A549 (cell line): ENCODE data around the gene RNGTT.

ENCODE experiments used
- CBX2 ChIP-seq: fragments of 200-600 bp; sonication (generic); IDR thresholded peaks from 2 replicates; pipeline ENCODE4 v1.6.1; 2016; ENCODE audit warnings: low read depth, mild to moderate bottlenecking, borderline replicate concordance
- CHD2 ChIP-seq: fragments of 150-350 bp; IDR thresholded peaks from 2 replicates; pipeline ENCODE4 v1.6.1; 2014; ENCODE audit warnings: low read length; ENCODE audit not compliant: partially characterized antibody
- CHD4 ChIP-seq: fragments of 200-600 bp; sonication (generic); IDR thresholded peaks from 2 replicates; pipeline ENCODE4 v1.6.1; 2016; ENCODE audit warnings: antibody characterized with exemption, mild to moderate bottlenecking, borderline replicate concordance
- CTCF ChIP-seq: fragments of >200 bp; sonication (Bioruptor Twin); formaldehyde crosslinking; IDR thresholded peaks from 3 replicates; pipeline ENCODE4 v1.5.1; 2016
- KDM1A ChIP-seq: fragments of 200-600 bp; sonication (generic); IDR thresholded peaks from 2 replicates; pipeline ENCODE4 v1.6.1; 2016; ENCODE audit warnings: low read depth, mild to moderate bottlenecking
- NPAS2 ChIP-seq: fragments of 250-450 bp; sonication (Bioruptor Pico); IDR thresholded peaks from 2 replicates; pipeline ENCODE4 v1.8.0; 2022; ENCODE audit warnings: mild to moderate bottlenecking, moderate library complexity, borderline replicate concordance
- POLR2A ChIP-seq: IDR thresholded peaks from 2 replicates; pipeline ENCODE4 v1.6.1; 2012; ENCODE audit warnings: mild to moderate bottlenecking, low read length
- RAD21 ChIP-seq, 2 experiments: fragments of >200 bp in 1 of 2; sonication (Bioruptor Twin) in 1 of 2; formaldehyde crosslinking in 1 of 2; IDR thresholded peaks in 1 of 2; conservative IDR thresholded peaks in 1 of 2; 2 replicates in 1 of 2; 3 replicates in 1 of 2; pipeline ENCODE4 v1.6.1; 2012 to 2018; ENCODE audit warnings: inconsistent platforms in 1 of 2
- RCOR1 ChIP-seq: fragments of 150-350 bp; IDR thresholded peaks from 2 replicates; pipeline ENCODE4 v1.6.1; 2014; ENCODE audit warnings: antibody characterized with exemption, low read length, low read depth
- REST ChIP-seq: fragments of 200-600 bp; sonication (generic); IDR thresholded peaks from 2 replicates; pipeline ENCODE4 v1.6.1; 2016; ENCODE audit warnings: antibody characterized with exemption, mild to moderate bottlenecking, moderate library complexity
- ZC3H11A ChIP-seq: fragments of 450-650 bp; IDR thresholded peaks from 2 replicates; pipeline ENCODE4 v1.6.1; 2014; ENCODE audit warnings: antibody characterized with exemption, mild to moderate bottlenecking
- ZFP36 ChIP-seq: fragments of 450-650 bp; IDR thresholded peaks from 2 replicates; pipeline ENCODE4 v1.6.1; 2014; ENCODE audit warnings: borderline replicate concordance; ENCODE audit not compliant: partially characterized antibody
- TF ChIP-seq, protein P1 (sequence below): fragments of 250-450 bp; sonication (Bioruptor Pico); IDR thresholded peaks from 2 replicates; pipeline ENCODE4 v1.5.0; 2021; ENCODE audit warnings: mild to moderate bottlenecking, moderate library complexity, borderline replicate concordance

- TF ChIP-seq NPAS2 (CRISPR knock-in tag) (no peak), CTCF (no peak), RAD21 (conservative IDR thresholded peaks at IDR 0.05 in 1 of 2, IDR thresholded peaks at IDR 0.05 in 1 of 2) (no peak), POLR2A (no peak), CBX2 (no peak), REST (no peak), RCOR1 (no peak), CHD4 (no peak), KDM1A (no peak), CHD2 (no peak), ZC3H11A (no peak), ZFP36 (no peak)
- TF ChIP-seq, protein P1, sequence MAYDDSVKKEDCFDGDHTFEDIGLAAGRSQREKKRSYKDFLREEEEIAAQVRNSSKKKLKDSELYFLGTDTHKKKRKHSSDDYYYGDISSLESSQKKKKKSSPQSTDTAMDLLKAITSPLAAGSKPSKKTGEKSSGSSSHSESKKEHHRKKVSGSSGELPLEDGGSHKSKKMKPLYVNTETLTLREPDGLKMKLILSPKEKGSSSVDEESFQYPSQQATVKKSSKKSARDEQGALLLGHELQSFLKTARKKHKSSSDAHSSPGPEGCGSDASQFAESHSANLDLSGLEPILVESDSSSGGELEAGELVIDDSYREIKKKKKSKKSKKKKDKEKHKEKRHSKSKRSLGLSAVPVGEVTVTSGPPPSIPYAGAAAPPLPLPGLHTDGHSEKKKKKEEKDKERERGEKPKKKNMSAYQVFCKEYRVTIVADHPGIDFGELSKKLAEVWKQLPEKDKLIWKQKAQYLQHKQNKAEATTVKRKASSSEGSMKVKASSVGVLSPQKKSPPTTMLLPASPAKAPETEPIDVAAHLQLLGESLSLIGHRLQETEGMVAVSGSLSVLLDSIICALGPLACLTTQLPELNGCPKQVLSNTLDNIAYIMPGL (CRISPR knock-in tag): no peak
Observed at GRCh38 chr6:88670369-88670768, 293.0 kb downstream of the RNGTT start.
